Activated CD4-positive, alpha-beta memory T cell treated with anti-CD3 and anti-CD28 coated beads for 36 hours (primary cell): Measurements from ENCODE around the gene UBE2H. TPM values are rescaled to one million over a fixed set of nuclear protein-coding genes. Genes with fewer than 3 reads are reported as not detected.

Source experiments
- total RNA-seq, 2 experiments: library from RNA; stranded (reverse); gene quantifications; one replicate each; pipeline ENCODE4 v1.2.3, GENCODE V29; 2021

The UBE2H gene
- total RNA-seq, 2 experiments from 2014 or later = 33.6 to 37.1 TPM

Other genes with a start within 250 kb of the UBE2H start
- gene ZC3HC1, start 98.4 kb upstream of the UBE2H start, total RNA-seq = 10 to 100 TPM; 21.6 to 26.8 TPM
- gene KLHDC10, start 117.6 kb upstream of the UBE2H start, total RNA-seq = 10 to 100 TPM; 16.4 to 16.8 TPM